Parathyroid adenoma (tissue), 2 donors: ENCODE results near the gene CCDC77.
A peak's percentile ranks its signal among the peaks of the same experiment; 100 is the strongest.

ENCODE experiments used
- H2AFZ ChIP-seq: fragments of 300-600 bp; sonication (generic); one replicate; pipeline ENCODE4 v1.7.0; 2017; ENCODE audit warnings: antibody characterized with exemption, mild to moderate bottlenecking
- H3K27ac ChIP-seq: fragments of 300-600 bp; sonication (generic); one replicate; pipeline ENCODE4 v1.7.0; 2017
- H3K27me3 ChIP-seq: fragments of 300-600 bp; sonication (generic); one replicate; pipeline ENCODE4 v1.7.0; 2017; ENCODE audit warnings: low read length; ENCODE audit not compliant: control insufficient read depth, insufficient read depth
- H3K36me3 ChIP-seq: fragments of 300-600 bp; sonication (generic); one replicate; pipeline ENCODE4 v1.7.0; 2017; ENCODE audit warnings: low read length; ENCODE audit not compliant: control insufficient read depth, insufficient read depth
- H3K4me1 ChIP-seq: fragments of 300-600 bp; sonication (generic); one replicate; pipeline ENCODE4 v1.7.0; 2017; ENCODE audit warnings: control low read depth
- H3K4me2 ChIP-seq: fragments of 300-600 bp; sonication (generic); one replicate; pipeline ENCODE4 v1.7.0; 2017; ENCODE audit warnings: low read length
- H3K4me3 ChIP-seq: fragments of 300-600 bp; sonication (generic); one replicate; pipeline ENCODE4 v1.7.0; 2017; ENCODE audit warnings: low read depth, low read length
- H3K79me2 ChIP-seq: fragments of 300-600 bp; sonication (generic); one replicate; pipeline ENCODE4 v1.7.0; 2017; ENCODE audit warnings: control low read depth
- H3K9ac ChIP-seq: fragments of 300-600 bp; sonication (generic); one replicate; pipeline ENCODE4 v1.7.0; 2017; ENCODE audit warnings: mild to moderate bottlenecking
- H3K9me3 ChIP-seq: fragments of 300-600 bp; sonication (generic); one replicate; pipeline ENCODE4 v1.7.0; 2017; ENCODE audit warnings: low read length; ENCODE audit not compliant: control insufficient read depth
- CTCF ChIP-seq: fragments of 300-600 bp; sonication (generic); IDR thresholded peaks from one replicate; pipeline ENCODE4 v1.7.0; 2017; ENCODE audit warnings: antibody characterized with exemption, mild to moderate bottlenecking
- donor health status: primary hyperparathyroidism.

The CCDC77 gene

GRCh38 chr12:473863-474577 lies 72.6 kb downstream of the CCDC77 start:
- Histone ChIP-seq H3K4me1 (peaks cover 3% of the 10 kb centered on the region), H3K9me3 (no peaks in the 10 kb centered on the region), H3K9ac (no peak overlapping the region), H3K27me3 (no peaks in the 10 kb centered on the region), H3K27ac (no peak overlapping the region), H3K36me3 (no peaks in the 10 kb centered on the region), H2AFZ (no peak overlapping the region), H3K4me2 (no peak overlapping the region), H3K4me3 (no peak overlapping the region), H3K79me2 (peaks cover 26% of the 10 kb centered on the region)
- no peak for TF ChIP-seq CTCF

- H3K36me3 ChIP-seq = no peaks in the 10 kb centered on the region
- H3K27me3 ChIP-seq = no peaks in the 10 kb centered on the region
- no peak overlapping the region for H3K9ac ChIP-seq
- H3K79me2 ChIP-seq = peaks cover 19% of the 10 kb centered on the region
- peaks cover under 1% of the 10 kb centered on the region for H3K4me1 ChIP-seq
- TF ChIP-seq CTCF = no peak
- H2AFZ ChIP-seq = no peak overlapping the region
- peak overlapping the region; percentile 37 for H3K4me2 ChIP-seq
- no peak overlapping the region for H3K4me3 ChIP-seq
- H3K9me3 ChIP-seq = no peaks in the 10 kb centered on the region
- no peak overlapping the region for H3K27ac ChIP-seq
Measured at GRCh38 chr12:475286-475685, 73.8 kb downstream of the CCDC77 start.

- H3K9me3 ChIP-seq = no peaks in the 10 kb centered on the region
- H3K4me3 ChIP-seq = no peak overlapping the region
- H3K27ac ChIP-seq = no peak overlapping the region
- H3K9ac ChIP-seq = no peak overlapping the region
- no peak for TF ChIP-seq CTCF
- peaks cover 8% of the 10 kb centered on the region for H3K4me1 ChIP-seq
- H2AFZ ChIP-seq = no peak overlapping the region
- no peak overlapping the region for H3K4me2 ChIP-seq
- H3K79me2 ChIP-seq = peaks cover under 1% of the 10 kb centered on the region
- H3K36me3 ChIP-seq = no peaks in the 10 kb centered on the region
- no peaks in the 10 kb centered on the region for H3K27me3 ChIP-seq
Measured at GRCh38 chr12:479161-479560, 77.7 kb downstream of the CCDC77 start.

GRCh38 chr12:480831-481816 lies 79.7 kb downstream of the CCDC77 start:
- TF ChIP-seq CTCF = no peak
- H3K27ac ChIP-seq = no peak overlapping the region
- H3K9ac ChIP-seq = no peak overlapping the region
- H3K36me3 ChIP-seq = no peaks in the 10 kb centered on the region
- H2AFZ ChIP-seq = no peak overlapping the region
- no peaks in the 10 kb centered on the region for H3K9me3 ChIP-seq
- H3K79me2 ChIP-seq = no peaks in the 10 kb centered on the region
- peak overlapping the region; percentile 33 for H3K4me2 ChIP-seq
- H3K4me1 ChIP-seq = peaks cover 15% of the 10 kb centered on the region
- H3K4me3 ChIP-seq = peak overlapping the region; percentile 19
- H3K27me3 ChIP-seq = no peaks in the 10 kb centered on the region
